GM13976 (cell line): ENCODE results near the gene GNG7.

Experiments used
- DNase-seq: peaks from one replicate; pipeline ENCODE4 v3.0.0; 2012; ENCODE audit warnings: low spot score
- CTCF ChIP-seq: IDR thresholded peaks from 2 replicates; pipeline ENCODE4 v1.5.1; 2012; ENCODE audit warnings: borderline replicate concordance, mild to moderate bottlenecking; ENCODE audit not compliant: insufficient read depth; ENCODE audit errors: extremely low read depth, missing control alignments, control extremely low read depth
- in situ Hi-C: fragments of 300-500 bp; cut with MboI; formaldehyde crosslinking; loops from one replicate; pipeline ENCODE4 v1.12.0; 2022; ENCODE audit warnings: low sequenced_read_pairs, mixed read lengths, inconsistent platforms; ENCODE audit not compliant: unreplicated experiment

Gene GNG7

GRCh38 chr19:2579678-2580280 is 122.7 kb downstream of the GNG7 start:
- DNase-seq: no peak
- TF ChIP-seq CTCF: no peak
- in situ Hi-C loops: no loop called here

GRCh38 chr19:2578901-2579677 is 123.4 kb downstream of the GNG7 start:
- in situ Hi-C loops: no loop called here
- peak; percentile 79 for TF ChIP-seq CTCF
- DNase-seq: peak; percentile 85

GRCh38 chr19:2578391-2578890 is 124.1 kb downstream of the GNG7 start:
- TF ChIP-seq CTCF: no peak
- no peak for DNase-seq
- in situ Hi-C loops: no loop called here

- in situ Hi-C loops: no loop called here
- TF ChIP-seq CTCF: no peak
- DNase-seq: no peak
Measured at GRCh38 chr19:2577722-2578335, 124.7 kb downstream of the GNG7 start.

- TF ChIP-seq CTCF: no peak
- in situ Hi-C loops: no loop called here
- no peak for DNase-seq
Measured at GRCh38 chr19:2575734-2576481, 126.6 kb downstream of the GNG7 start.

GRCh38 chr19:2574971-2575630 is 127.4 kb downstream of the GNG7 start:
- TF ChIP-seq CTCF: no peak
- DNase-seq: no peak
- in situ Hi-C loops: no loop called here
